ENCODE measurements around the gene PRKN. TPM values are rescaled to one million over a fixed set of nuclear protein-coding genes. Genes with fewer than 3 reads are reported as not detected.

The PRKN gene
- total RNA-seq, 1 donor from 2014 or later: 5.1 TPM

GRCh38 chr6:161943561-161943960 lies 784.0 kb downstream of the PRKN start:
- Mint-ChIP-seq H3K4me3 (ENCODE audit: unreplicated experiment) (no peak overlapping the region), H3K27ac (ENCODE audit: unreplicated experiment) (no peak overlapping the region), H3K9me3 (ENCODE audit: unreplicated experiment) (no peaks in the 10 kb centered on the region), H3K36me3 (ENCODE audit: low read depth, unreplicated experiment) (no peaks in the 10 kb centered on the region), H3K4me1 (ENCODE audit: unreplicated experiment) (no peaks in the 10 kb centered on the region), H3K27me3 (ENCODE audit: unreplicated experiment) (no peaks in the 10 kb centered on the region)
- no peak for TF ChIP-seq CTCF (IDR thresholded peaks at IDR 0.05; ENCODE audit: unreplicated experiment)
- no peak for DNase-seq (ENCODE audit: low spot score)

DNA sequence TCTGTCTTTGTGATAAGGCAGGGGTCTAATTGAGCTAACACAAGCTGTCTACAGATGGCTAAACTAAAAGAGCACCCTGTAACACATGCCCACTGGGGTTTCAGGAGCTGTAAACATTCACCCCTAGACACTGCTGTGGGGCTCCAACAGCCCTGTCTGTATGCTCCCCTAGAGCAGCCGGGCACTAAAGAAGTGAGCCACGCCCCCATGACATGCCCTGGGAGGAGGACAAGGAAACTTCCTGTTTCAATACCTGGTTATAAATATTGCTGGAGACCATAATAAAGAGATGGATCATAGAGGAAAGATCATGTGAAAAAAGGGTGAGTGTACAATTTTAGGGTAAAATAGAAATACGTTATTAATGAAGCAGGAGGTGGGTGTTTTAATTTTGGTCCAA lies 786.0 kb downstream of the PRKN start:
- H3K4me1 Mint-ChIP-seq (ENCODE audit: unreplicated experiment): no peaks in the 10 kb centered on the region
- no peak for TF ChIP-seq CTCF (IDR thresholded peaks at IDR 0.05; ENCODE audit: unreplicated experiment)
- H3K9me3 Mint-ChIP-seq (ENCODE audit: unreplicated experiment): no peaks in the 10 kb centered on the region
- H3K27ac Mint-ChIP-seq (ENCODE audit: unreplicated experiment): no peak overlapping the region
- H3K36me3 Mint-ChIP-seq (ENCODE audit: low read depth, unreplicated experiment): no peaks in the 10 kb centered on the region
- no peak for DNase-seq (ENCODE audit: low spot score)
- H3K27me3 Mint-ChIP-seq (ENCODE audit: unreplicated experiment): no peaks in the 10 kb centered on the region
- H3K4me3 Mint-ChIP-seq (ENCODE audit: unreplicated experiment): no peak overlapping the region

GRCh38 chr6:161940519-161940918 lies 787.0 kb downstream of the PRKN start:
- no peak overlapping the region for H3K4me3 Mint-ChIP-seq (ENCODE audit: unreplicated experiment)
- no peaks in the 10 kb centered on the region for H3K27me3 Mint-ChIP-seq (ENCODE audit: unreplicated experiment)
- H3K27ac Mint-ChIP-seq (ENCODE audit: unreplicated experiment): no peak overlapping the region
- no peaks in the 10 kb centered on the region for H3K4me1 Mint-ChIP-seq (ENCODE audit: unreplicated experiment)
- TF ChIP-seq CTCF (IDR thresholded peaks at IDR 0.05; ENCODE audit: unreplicated experiment): no peak
- no peaks in the 10 kb centered on the region for H3K36me3 Mint-ChIP-seq (ENCODE audit: low read depth, unreplicated experiment)
- DNase-seq (ENCODE audit: low spot score): no peak
- H3K9me3 Mint-ChIP-seq (ENCODE audit: unreplicated experiment): no peaks in the 10 kb centered on the region

GRCh38 chr6:161926324-161926723 lies 801.2 kb downstream of the PRKN start:
- Mint-ChIP-seq H3K9me3 (ENCODE audit: unreplicated experiment) (no peaks in the 10 kb centered on the region), H3K4me3 (ENCODE audit: unreplicated experiment) (no peak overlapping the region), H3K4me1 (ENCODE audit: unreplicated experiment) (no peaks in the 10 kb centered on the region), H3K36me3 (ENCODE audit: low read depth, unreplicated experiment) (no peaks in the 10 kb centered on the region), H3K27ac (ENCODE audit: unreplicated experiment) (no peak overlapping the region), H3K27me3 (ENCODE audit: unreplicated experiment) (peaks cover 2% of the 10 kb centered on the region)
- no peak for DNase-seq (ENCODE audit: low spot score)
- no peak for TF ChIP-seq CTCF (IDR thresholded peaks at IDR 0.05; ENCODE audit: unreplicated experiment)

DNA sequence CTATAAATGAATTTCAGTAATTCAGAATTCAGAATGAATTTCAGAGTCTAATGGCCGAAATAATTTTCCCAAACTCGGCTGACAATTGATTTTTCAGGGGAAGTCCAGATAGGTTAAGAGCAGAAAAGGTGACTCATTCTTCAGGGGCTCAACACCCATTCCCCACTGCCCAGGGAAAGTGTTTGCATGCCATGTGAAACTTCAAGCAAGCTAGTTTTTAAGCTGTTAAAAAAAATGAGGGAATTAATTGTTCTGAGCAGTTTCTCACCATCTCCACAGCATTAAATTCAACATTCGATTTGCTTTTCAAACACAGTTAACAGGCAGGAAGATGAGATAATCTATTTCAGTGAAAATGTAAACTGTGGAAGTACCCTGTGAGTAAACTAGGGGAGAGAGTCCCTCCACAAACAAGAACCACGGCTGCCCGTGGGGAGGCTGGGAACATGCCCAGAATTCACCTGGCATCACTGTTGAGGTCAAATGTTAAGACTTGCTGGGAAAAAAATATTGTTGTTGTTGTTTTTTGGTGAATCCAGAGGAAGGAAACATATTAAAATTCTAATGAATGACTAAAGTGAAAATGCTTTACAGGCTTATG lies 803.0 kb downstream of the PRKN start:
- Mint-ChIP-seq H3K27me3 (ENCODE audit: unreplicated experiment) (peaks cover 2% of the 10 kb centered on the region), H3K9me3 (ENCODE audit: unreplicated experiment) (no peaks in the 10 kb centered on the region), H3K27ac (ENCODE audit: unreplicated experiment) (no peak overlapping the region), H3K36me3 (ENCODE audit: low read depth, unreplicated experiment) (no peaks in the 10 kb centered on the region), H3K4me1 (ENCODE audit: unreplicated experiment) (no peaks in the 10 kb centered on the region), H3K4me3 (ENCODE audit: unreplicated experiment) (no peak overlapping the region)
- no peak for TF ChIP-seq CTCF (IDR thresholded peaks at IDR 0.05; ENCODE audit: unreplicated experiment)
- DNase-seq (ENCODE audit: low spot score): no peak
